Left lung (tissue), 10 donors: ENCODE measurements around the gene SYCE1L. TPM values are rescaled to one million over a fixed set of nuclear protein-coding genes. Genes with fewer than 3 reads are reported as not detected.

ENCODE experiments used
- ATAC-seq: fragments of 200-7000 bp; cut with Tn5 transposase; one replicate; pipeline ENCODE4 v1.9.1; 2020; ENCODE audit warnings: moderate library complexity
- DNase-seq, 4 donors: peaks; one replicate each; pipeline ENCODE4 v3.0.0-alpha.2; 2013 to 2020
- H3K27ac ChIP-seq, 2 donors: fragments of 200-600 bp; sonication (generic) in 1 of 2; one replicate each; pipeline versions ENCODE4 v1.5.0 to v1.8.0; 2020 to 2021
- H3K27me3 ChIP-seq, 2 donors: fragments of 200-600 bp; sonication (generic) in 1 of 2; one replicate each; pipeline versions ENCODE4 v1.5.0 to v1.8.0; 2020 to 2021
- H3K36me3 ChIP-seq, 2 donors: fragments of 200-600 bp; sonication (generic) in 1 of 2; one replicate each; pipeline versions ENCODE4 v1.5.0 to v1.8.0; 2020 to 2021
- H3K4me1 ChIP-seq, 2 donors: fragments of 200-600 bp; one replicate each; pipeline ENCODE4 v1.8.0; 2021
- H3K4me3 ChIP-seq, 2 donors: fragments of 200-600 bp; sonication (generic) in 1 of 2; one replicate each; pipeline versions ENCODE4 v1.5.0 to v1.8.0; 2020 to 2021; ENCODE audit warnings: mild to moderate bottlenecking in 1 of 2
- H3K9me3 ChIP-seq, 2 donors: fragments of 200-600 bp; sonication (generic) in 1 of 2; one replicate each; pipeline versions ENCODE4 v1.5.0 to v1.8.0; 2020 to 2021
- intact Hi-C, 2 donors: fragments of 100-400 bp; cut with DNase I; formaldehyde crosslinking; loops; one replicate each; pipeline versions ENCODE4 v1.11.2 to v1.14.2; 2022
- polyA plus RNA-seq, 6 donors: library from polyadenylated mRNA; unstranded; fragments of 120-200 nt; gene quantifications; one replicate each; pipeline ENCODE4 v1.2.1, GENCODE V29; 2013; ENCODE audit not compliant: insufficient read length in 6 of 6
- total RNA-seq, 2 donors: library from RNA; stranded (reverse); fragmentation: NEBNext Ultra II Directional; extraction: Animal tissue kit (Norgen Biotek cat#: 25700); gene quantifications; one replicate each; pipeline ENCODE4 v1.2.1, GENCODE V29; 2021
- TF ChIP-seq, protein P1 (sequence below), 2 donors: fragments of 200-600 bp; sonication (generic) in 1 of 2; IDR thresholded peaks; one replicate each; pipeline versions ENCODE4 v1.5.0 to v1.8.0; 2021; ENCODE audit warnings: antibody characterized with exemption in 2 of 2
- donor health status: DM: no; HTN: yes; CAD: no.
- donor health status: DM: no; HTN: no; CAD: no.

The SYCE1L gene
- total and polyA plus RNA-seq, 8 donors = 2.2 to 5.7 (median 3.6) TPM

GRCh38 chr16:77223184-77223583 is 24.0 kb downstream of the SYCE1L start:
- intact Hi-C loops = no loop called here
- no peak for ATAC-seq
- Histone ChIP-seq H3K4me3 (no peak overlapping the region), H3K4me1 (no peaks in the 10 kb centered on the region), H3K27me3 (no peaks in the 10 kb centered on the region), H3K9me3 (no peaks in the 10 kb centered on the region), H3K27ac (no peak overlapping the region), H3K36me3 (no peaks in the 10 kb centered on the region)
- TF ChIP-seq, protein P1, sequence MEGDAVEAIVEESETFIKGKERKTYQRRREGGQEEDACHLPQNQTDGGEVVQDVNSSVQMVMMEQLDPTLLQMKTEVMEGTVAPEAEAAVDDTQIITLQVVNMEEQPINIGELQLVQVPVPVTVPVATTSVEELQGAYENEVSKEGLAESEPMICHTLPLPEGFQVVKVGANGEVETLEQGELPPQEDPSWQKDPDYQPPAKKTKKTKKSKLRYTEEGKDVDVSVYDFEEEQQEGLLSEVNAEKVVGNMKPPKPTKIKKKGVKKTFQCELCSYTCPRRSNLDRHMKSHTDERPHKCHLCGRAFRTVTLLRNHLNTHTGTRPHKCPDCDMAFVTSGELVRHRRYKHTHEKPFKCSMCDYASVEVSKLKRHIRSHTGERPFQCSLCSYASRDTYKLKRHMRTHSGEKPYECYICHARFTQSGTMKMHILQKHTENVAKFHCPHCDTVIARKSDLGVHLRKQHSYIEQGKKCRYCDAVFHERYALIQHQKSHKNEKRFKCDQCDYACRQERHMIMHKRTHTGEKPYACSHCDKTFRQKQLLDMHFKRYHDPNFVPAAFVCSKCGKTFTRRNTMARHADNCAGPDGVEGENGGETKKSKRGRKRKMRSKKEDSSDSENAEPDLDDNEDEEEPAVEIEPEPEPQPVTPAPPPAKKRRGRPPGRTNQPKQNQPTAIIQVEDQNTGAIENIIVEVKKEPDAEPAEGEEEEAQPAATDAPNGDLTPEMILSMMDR (IDR thresholded peaks at IDR 0.05) = no peak
- no peak for DNase-seq

DNA sequence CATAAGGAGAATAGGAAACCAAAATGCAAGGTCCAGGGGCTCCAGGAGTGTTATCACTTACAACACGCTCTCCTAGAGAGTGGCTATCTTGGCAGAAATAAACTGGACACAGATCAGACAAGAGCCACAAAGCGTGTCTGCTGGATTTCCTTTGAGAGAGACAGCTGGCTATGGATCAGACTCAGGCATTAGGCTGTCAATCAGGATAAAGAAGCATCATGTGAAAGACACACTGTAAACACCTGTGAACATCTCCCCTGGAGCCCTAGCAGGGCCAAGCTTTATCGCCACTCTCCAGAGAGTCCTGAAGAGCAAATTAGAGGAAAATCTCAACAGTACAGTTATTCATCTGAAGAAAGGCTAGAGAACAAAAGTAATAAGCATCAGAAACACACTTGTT is 26.0 kb downstream of the SYCE1L start:
- no peak for DNase-seq
- TF ChIP-seq, protein P1 (IDR thresholded peaks at IDR 0.05) = no peak
- Histone ChIP-seq H3K9me3 (no peaks in the 10 kb centered on the region), H3K36me3 (no peaks in the 10 kb centered on the region), H3K4me3 (no peak overlapping the region), H3K27me3 (no peaks in the 10 kb centered on the region), H3K27ac (no peak overlapping the region), H3K4me1 (no peaks in the 10 kb centered on the region)
- no peak for ATAC-seq
- intact Hi-C loops = no loop called here

DNA sequence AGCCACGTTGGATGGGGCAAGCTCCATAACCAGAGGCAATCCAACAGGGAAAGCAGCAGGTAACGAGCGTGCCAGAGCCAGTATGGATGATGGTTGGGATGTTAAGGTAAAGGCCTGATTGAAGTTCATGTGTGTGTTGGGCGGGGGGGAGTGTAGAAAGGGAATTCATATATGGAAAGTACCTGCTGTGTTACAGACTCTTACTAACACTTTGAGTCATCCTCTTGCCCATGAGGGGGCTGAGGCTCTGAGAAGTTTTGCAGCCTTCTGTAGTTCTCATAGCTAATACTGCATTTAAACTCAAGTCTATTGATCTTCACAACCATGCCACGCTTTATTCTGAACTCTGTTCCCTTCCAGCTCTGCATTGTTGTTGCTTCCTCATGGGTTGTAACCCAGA is 28.5 kb downstream of the SYCE1L start:
- no peak overlapping the region for H3K4me3 ChIP-seq
- H3K27ac ChIP-seq = no peak overlapping the region
- intact Hi-C loops = no loop called here
- no peaks in the 10 kb centered on the region for H3K36me3 ChIP-seq
- H3K4me1 ChIP-seq = no peaks in the 10 kb centered on the region
- no peaks in the 10 kb centered on the region for H3K9me3 ChIP-seq
- H3K27me3 ChIP-seq = peaks cover 0 to 7% of the 10 kb centered on the region in 2 donors
- TF ChIP-seq, protein P1 (IDR thresholded peaks at IDR 0.05) = no peak
- DNase-seq (no peak), ATAC-seq (no peak)

DNA sequence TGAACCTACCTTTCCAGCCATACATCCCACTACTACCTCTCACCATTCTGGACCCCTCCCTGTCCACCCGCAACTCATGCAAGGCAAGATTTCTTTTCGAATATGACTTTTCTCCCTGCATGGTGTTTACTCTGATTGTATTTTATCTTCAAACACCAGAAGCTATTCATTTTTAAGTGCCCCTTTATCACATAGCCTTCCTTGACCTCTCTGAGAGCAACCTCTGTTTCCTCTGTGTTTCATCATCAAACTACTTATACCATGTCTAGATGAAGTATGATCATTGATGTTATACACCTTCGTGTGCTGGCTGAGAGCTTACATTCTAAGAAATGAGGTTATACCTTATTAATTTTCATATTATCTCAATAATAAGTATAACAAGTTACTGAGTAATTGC is 31.8 kb downstream of the SYCE1L start:
- Histone ChIP-seq H3K4me3 (no peak overlapping the region), H3K36me3 (no peaks in the 10 kb centered on the region), H3K27me3 (peaks cover 0 to 32% of the 10 kb centered on the region in 2 donors), H3K27ac (no peak overlapping the region), H3K9me3 (no peaks in the 10 kb centered on the region), H3K4me1 (peaks cover 0 to 2% of the 10 kb centered on the region in 2 donors)
- ATAC-seq = no peak
- DNase-seq = no peak
- intact Hi-C loops = loop anchor here in 1 of 2 donors (10.0 kb wide), 1 partner anchor 744 kb away; no protein-coding TSS in a partner anchor
- TF ChIP-seq, protein P1 (IDR thresholded peaks at IDR 0.05) = no peak

DNA sequence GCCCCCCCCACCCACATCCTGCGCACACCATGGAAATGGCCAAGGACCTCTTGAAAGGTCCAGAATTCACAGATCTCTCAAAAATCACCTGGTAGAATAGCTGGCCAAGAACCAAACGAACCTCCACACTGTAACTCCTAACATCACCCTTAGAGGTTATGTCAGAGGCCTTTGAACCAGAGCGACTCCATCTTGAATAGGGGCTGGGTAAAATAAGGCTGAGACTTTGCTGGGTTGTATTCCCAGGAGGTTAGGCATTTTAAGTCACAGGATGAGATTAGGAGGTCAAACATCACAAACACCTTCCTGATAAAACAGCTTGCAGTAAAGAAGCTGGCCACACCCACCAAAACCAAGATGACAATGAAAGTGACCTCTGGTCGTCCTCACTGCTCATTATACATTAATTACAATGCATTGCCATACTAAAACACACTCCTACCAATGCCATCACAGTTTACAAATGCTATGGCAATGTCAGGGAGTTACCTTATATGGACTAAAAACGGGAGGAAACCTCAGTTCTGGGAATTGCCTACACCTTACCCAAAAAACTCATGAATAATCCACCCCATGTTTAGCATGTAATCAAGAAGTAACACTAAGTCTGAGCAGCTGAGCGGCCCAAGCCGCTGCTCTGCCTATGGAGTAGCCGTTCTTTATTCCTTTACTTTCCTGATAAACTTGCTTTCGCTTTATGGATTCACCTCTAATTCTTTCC is 34.8 kb downstream of the SYCE1L start:
- Histone ChIP-seq H3K4me1 (peaks cover 3 to 6% of the 10 kb centered on the region in 2 donors), H3K9me3 (no peaks in the 10 kb centered on the region), H3K27ac (no peak overlapping the region), H3K4me3 (no peak overlapping the region), H3K36me3 (no peaks in the 10 kb centered on the region), H3K27me3 (peaks cover 0 to 39% of the 10 kb centered on the region in 2 donors)
- TF ChIP-seq, protein P1 (IDR thresholded peaks at IDR 0.05) = no peak
- DNase-seq (no peak), ATAC-seq (no peak)
- intact Hi-C loops = loop anchor here in 1 of 2 donors (10.0 kb wide), 1 partner anchor 741 kb away; no protein-coding TSS in a partner anchor
